Measurements from ENCODE around the gene LRMDA.

The LRMDA gene

GRCh38 chr10:76357726-76358415 is 926.4 kb downstream of the LRMDA start:
- Histone ChIP-seq H3K4me1 (ENCODE audit: insufficient read depth, low read length) (no peaks in the 10 kb centered on the region), H3K9me3 (ENCODE audit: insufficient read depth, low read depth, low read length) (no peaks in the 10 kb centered on the region), H3K4me3 (ENCODE audit: low read length) (no peak overlapping the region), H3K36me3 (ENCODE audit: insufficient read depth, low read depth, low read length) (no peaks in the 10 kb centered on the region), H3K27ac (ENCODE audit: low read length) (no peak overlapping the region), H3K9ac (ENCODE audit: low read depth, low read length) (no peak overlapping the region), H3K27me3 (ENCODE audit: insufficient read depth, low read length) (no peaks in the 10 kb centered on the region)

- Histone ChIP-seq H3K9ac (ENCODE audit: low read depth, low read length) (no peak overlapping the region), H3K27ac (ENCODE audit: low read length) (no peak overlapping the region), H3K4me1 (ENCODE audit: insufficient read depth, low read length) (peaks cover 4% of the 10 kb centered on the region; the same call in 1 of the 2 replicates), H3K36me3 (ENCODE audit: insufficient read depth, low read depth, low read length) (no peaks in the 10 kb centered on the region), H3K27me3 (ENCODE audit: insufficient read depth, low read length) (no peaks in the 10 kb centered on the region), H3K4me3 (ENCODE audit: low read length) (no peak overlapping the region), H3K9me3 (ENCODE audit: insufficient read depth, low read depth, low read length) (no peaks in the 10 kb centered on the region)
These were observed 927.4 kb downstream of the LRMDA start for GRCh38 chr10:76358743-76359395.

- Histone ChIP-seq H3K4me1 (ENCODE audit: insufficient read depth, low read length) (no peaks in the 10 kb centered on the region), H3K4me3 (ENCODE audit: low read length) (no peak overlapping the region), H3K27ac (ENCODE audit: low read length) (no peak overlapping the region), H3K27me3 (ENCODE audit: insufficient read depth, low read length) (no peaks in the 10 kb centered on the region), H3K36me3 (ENCODE audit: insufficient read depth, low read depth, low read length) (no peaks in the 10 kb centered on the region), H3K9ac (ENCODE audit: low read depth, low read length) (no peak overlapping the region), H3K9me3 (ENCODE audit: insufficient read depth, low read depth, low read length) (no peaks in the 10 kb centered on the region)
These were observed 944.3 kb downstream of the LRMDA start for GRCh38 chr10:76375761-76376160.

- Histone ChIP-seq H3K27me3 (ENCODE audit: insufficient read depth, low read length) (no peaks in the 10 kb centered on the region), H3K9ac (ENCODE audit: low read depth, low read length) (no peak overlapping the region), H3K36me3 (ENCODE audit: insufficient read depth, low read depth, low read length) (no peaks in the 10 kb centered on the region), H3K9me3 (ENCODE audit: insufficient read depth, low read depth, low read length) (no peaks in the 10 kb centered on the region), H3K4me1 (ENCODE audit: insufficient read depth, low read length) (0 out of 2 replicates have a peak, but pooled peaks cover 7% of the 10 kb centered on the region), H3K4me3 (ENCODE audit: low read length) (no peak overlapping the region), H3K27ac (ENCODE audit: low read length) (no peak overlapping the region)
These were observed 951.0 kb downstream of the LRMDA start for GRCh38 chr10:76382381-76382851.

- Histone ChIP-seq H3K4me1 (ENCODE audit: insufficient read depth, low read length) (no peaks in the 10 kb centered on the region), H3K9ac (ENCODE audit: low read depth, low read length) (no peak overlapping the region), H3K27me3 (ENCODE audit: insufficient read depth, low read length) (no peaks in the 10 kb centered on the region), H3K9me3 (ENCODE audit: insufficient read depth, low read depth, low read length) (no peaks in the 10 kb centered on the region), H3K27ac (ENCODE audit: low read length) (no peak overlapping the region), H3K36me3 (ENCODE audit: insufficient read depth, low read depth, low read length) (no peaks in the 10 kb centered on the region), H3K4me3 (ENCODE audit: low read length) (no peak overlapping the region)
These were observed 957.0 kb downstream of the LRMDA start for GRCh38 chr10:76388321-76389023.

GRCh38 chr10:76393875-76394706 is 962.7 kb downstream of the LRMDA start:
- no peaks in the 10 kb centered on the region for H3K9me3 ChIP-seq (ENCODE audit: insufficient read depth, low read depth, low read length)
- no peaks in the 10 kb centered on the region for H3K36me3 ChIP-seq (ENCODE audit: insufficient read depth, low read depth, low read length)
- peaks cover 4% of the 10 kb centered on the region for H3K4me1 ChIP-seq (ENCODE audit: insufficient read depth, low read length)
- H3K4me3 ChIP-seq (ENCODE audit: low read length) = no peak overlapping the region
- H3K27ac ChIP-seq (ENCODE audit: low read length) = no peak overlapping the region
- no peaks in the 10 kb centered on the region for H3K27me3 ChIP-seq (ENCODE audit: insufficient read depth, low read length)
- no peak overlapping the region for H3K9ac ChIP-seq (ENCODE audit: low read depth, low read length)

GRCh38 chr10:76394707-76395042 is 963.3 kb downstream of the LRMDA start:
- no peaks in the 10 kb centered on the region for H3K9me3 ChIP-seq (ENCODE audit: insufficient read depth, low read depth, low read length)
- H3K27ac ChIP-seq (ENCODE audit: low read length) = no peak overlapping the region
- H3K36me3 ChIP-seq (ENCODE audit: insufficient read depth, low read depth, low read length) = no peaks in the 10 kb centered on the region
- no peak overlapping the region for H3K9ac ChIP-seq (ENCODE audit: low read depth, low read length)
- H3K4me3 ChIP-seq (ENCODE audit: low read length) = no peak overlapping the region
- peaks cover 4% of the 10 kb centered on the region for H3K4me1 ChIP-seq (ENCODE audit: insufficient read depth, low read length)
- H3K27me3 ChIP-seq (ENCODE audit: insufficient read depth, low read length) = no peaks in the 10 kb centered on the region

GRCh38 chr10:76395251-76395650 is 963.8 kb downstream of the LRMDA start:
- H3K27me3 ChIP-seq (ENCODE audit: insufficient read depth, low read length) = no peaks in the 10 kb centered on the region
- no peak overlapping the region for H3K4me3 ChIP-seq (ENCODE audit: low read length)
- H3K9ac ChIP-seq (ENCODE audit: low read depth, low read length) = no peak overlapping the region

GRCh38 chr10:76396134-76396533 is 964.7 kb downstream of the LRMDA start:
- H3K36me3 ChIP-seq (ENCODE audit: insufficient read depth, low read depth, low read length) = no peaks in the 10 kb centered on the region
- peaks cover 4% of the 10 kb centered on the region for H3K4me1 ChIP-seq (ENCODE audit: insufficient read depth, low read length)
- no peaks in the 10 kb centered on the region for H3K9me3 ChIP-seq (ENCODE audit: insufficient read depth, low read depth, low read length)
- H3K4me3 ChIP-seq (ENCODE audit: low read length) = no peak overlapping the region
- H3K27ac ChIP-seq (ENCODE audit: low read length) = no peak overlapping the region
- no peaks in the 10 kb centered on the region for H3K27me3 ChIP-seq (ENCODE audit: insufficient read depth, low read length)
- H3K9ac ChIP-seq (ENCODE audit: low read depth, low read length) = no peak overlapping the region

More at GRCh38 chr10:76395251-76395650, 963.8 kb downstream of the LRMDA start:
- H3K27ac ChIP-seq (ENCODE audit: low read length) = no peak overlapping the region
- H3K4me1 ChIP-seq (ENCODE audit: insufficient read depth, low read length) = peaks cover 4% of the 10 kb centered on the region
- H3K36me3 ChIP-seq (ENCODE audit: insufficient read depth, low read depth, low read length) = no peaks in the 10 kb centered on the region
- H3K9me3 ChIP-seq (ENCODE audit: insufficient read depth, low read depth, low read length) = no peaks in the 10 kb centered on the region

GRCh38 chr10:76397181-76398042 is 966.0 kb downstream of the LRMDA start:
- H3K9ac ChIP-seq (ENCODE audit: low read depth, low read length) = no peak overlapping the region
- H3K9me3 ChIP-seq (ENCODE audit: insufficient read depth, low read depth, low read length) = no peaks in the 10 kb centered on the region
- no peak overlapping the region for H3K4me3 ChIP-seq (ENCODE audit: low read length)
- H3K36me3 ChIP-seq (ENCODE audit: insufficient read depth, low read depth, low read length) = no peaks in the 10 kb centered on the region
- H3K27ac ChIP-seq (ENCODE audit: low read length) = no peak overlapping the region
- peaks cover 4% of the 10 kb centered on the region for H3K4me1 ChIP-seq (ENCODE audit: insufficient read depth, low read length)
- H3K27me3 ChIP-seq (ENCODE audit: insufficient read depth, low read length) = no peaks in the 10 kb centered on the region

Measured in iPS-20b (cell line).